Hematopoietic multipotent progenitor cell treated with erythropoietin and hydrocortisone succinate and interleukin-3 and kit ligand, for 8 days (in vitro differentiated cells): ENCODE results near the gene SHPK.
"Not testable (repeated sequence)": the region's sequence is repeated elsewhere in the genome, so short reads cannot be mapped to it uniquely, and the experiment has no call there.

Experiments used
- DNase-seq: peaks from one replicate; pipeline ENCODE4 v3.0.0-alpha.2; 2015

SHPK gene

DNA sequence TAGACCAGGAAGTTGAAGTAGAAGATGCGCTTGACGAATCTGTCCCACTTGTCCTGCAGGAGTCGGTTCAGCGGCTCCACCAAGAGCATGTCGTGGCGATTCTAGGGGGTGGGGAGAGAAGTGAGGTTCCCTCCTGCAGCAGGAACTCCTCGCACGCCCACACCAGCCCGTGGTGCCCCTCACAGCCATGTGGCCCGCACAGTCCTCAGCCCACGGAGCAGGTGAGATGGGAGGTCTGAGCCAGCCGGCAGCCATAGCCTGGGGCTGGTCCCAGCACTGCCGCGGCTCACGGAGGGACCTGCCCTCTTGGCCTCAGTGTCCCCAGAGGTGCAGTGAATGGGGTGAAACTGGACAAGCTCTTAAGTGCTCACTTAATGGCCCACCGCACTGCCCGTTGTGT is 50.2 kb downstream of the SHPK start:
- no peak for DNase-seq

DNA sequence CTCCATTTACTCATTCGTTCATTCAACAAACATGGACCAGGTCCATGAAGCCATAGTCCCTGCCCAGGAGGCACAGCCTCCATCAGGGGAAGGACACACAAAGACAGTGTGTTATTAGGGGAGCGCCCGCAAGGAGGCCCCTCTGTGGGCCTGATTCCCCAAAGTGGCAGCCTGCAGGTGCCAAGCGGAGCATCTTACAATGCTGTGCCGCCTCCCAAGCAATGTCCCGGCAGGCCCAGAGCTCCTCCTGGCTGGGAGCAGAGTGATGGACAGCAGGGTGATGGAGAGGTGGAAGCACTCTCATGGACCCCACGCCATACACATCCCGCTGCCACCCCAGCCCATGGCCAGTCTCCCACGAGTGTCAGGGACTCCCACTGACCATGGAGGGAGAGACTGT is 52.6 kb downstream of the SHPK start:
- DNase-seq, result no peak

DNA sequence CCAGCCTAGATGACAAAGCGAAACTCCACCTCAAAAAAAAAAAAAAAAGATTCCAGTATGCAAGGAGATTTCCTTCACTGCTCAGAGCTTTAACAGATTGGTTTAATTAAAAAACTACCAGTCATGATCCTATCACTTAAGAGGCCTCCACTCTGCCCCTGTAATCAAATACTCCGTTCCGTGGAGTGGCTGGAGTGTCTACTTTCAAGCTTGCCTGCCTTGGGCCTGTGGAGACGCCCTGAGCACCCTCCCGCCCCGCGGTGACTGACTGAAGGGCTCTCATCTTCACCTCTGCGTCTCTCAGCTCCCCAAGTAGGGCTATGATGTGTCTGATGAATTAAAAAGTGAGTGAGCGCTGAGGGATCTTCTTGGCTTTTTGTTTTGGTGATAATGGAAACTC is 53.1 kb downstream of the SHPK start:
- no peak for DNase-seq

DNA sequence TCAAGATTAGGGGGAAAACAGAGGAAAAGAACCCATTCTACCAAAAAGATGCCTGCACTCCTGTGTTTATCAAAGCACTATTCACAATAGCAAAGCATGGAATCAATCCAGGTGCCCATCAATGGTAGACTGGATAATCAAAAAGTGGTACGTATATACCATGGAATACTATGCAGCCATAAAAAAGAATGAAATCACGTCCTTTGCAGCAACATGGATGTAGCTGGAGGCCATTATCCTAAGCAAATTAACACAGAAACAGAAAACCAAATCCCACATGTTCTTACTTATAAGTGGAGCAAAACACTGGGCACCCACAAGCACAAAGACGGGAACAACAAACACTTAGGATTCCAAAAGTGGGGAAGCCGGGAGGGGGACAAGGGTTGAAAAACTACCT is 57.4 kb downstream of the SHPK start:
- DNase-seq, result not testable (repeated sequence)

DNA sequence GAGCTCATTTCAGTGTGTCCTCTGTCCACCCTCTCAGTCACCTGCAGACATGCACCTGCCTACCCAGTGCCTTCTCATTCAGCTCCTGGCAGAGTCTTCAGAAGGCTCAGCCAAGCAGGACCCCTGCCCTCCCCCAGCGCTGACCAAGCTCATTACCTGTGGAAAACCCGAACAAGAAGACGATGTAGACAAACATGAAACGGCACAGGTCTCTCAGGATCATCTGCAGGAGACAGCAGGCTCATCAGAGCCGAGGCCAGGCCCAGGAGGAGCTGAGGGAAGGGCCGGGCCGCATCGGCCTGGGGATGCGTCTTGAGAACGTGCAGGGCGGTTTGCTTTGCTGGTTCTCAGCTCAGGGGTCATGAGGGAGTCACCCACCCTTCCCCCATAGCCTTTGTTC is 59.1 kb downstream of the SHPK start:
- DNase-seq, result no peak

DNA sequence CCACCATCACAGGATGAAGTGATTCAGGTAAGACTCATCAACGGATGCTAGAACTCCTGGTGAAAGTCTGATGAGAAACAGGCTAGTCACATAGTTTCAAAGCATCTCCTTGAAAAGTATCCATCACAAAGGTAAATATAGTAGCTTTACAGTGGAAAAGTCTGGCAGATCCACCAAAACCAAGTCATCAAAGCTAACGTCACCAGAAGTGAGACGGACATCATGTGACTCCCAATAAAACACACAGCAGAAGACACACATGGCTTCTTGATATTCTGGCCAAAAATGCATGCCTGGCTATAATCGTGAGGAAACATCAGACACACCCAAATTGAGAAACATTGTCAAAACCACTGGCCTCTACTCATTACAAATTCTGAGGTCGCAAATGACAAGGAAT is 60.5 kb downstream of the SHPK start:
- DNase-seq, result peak; percentile 24

DNA sequence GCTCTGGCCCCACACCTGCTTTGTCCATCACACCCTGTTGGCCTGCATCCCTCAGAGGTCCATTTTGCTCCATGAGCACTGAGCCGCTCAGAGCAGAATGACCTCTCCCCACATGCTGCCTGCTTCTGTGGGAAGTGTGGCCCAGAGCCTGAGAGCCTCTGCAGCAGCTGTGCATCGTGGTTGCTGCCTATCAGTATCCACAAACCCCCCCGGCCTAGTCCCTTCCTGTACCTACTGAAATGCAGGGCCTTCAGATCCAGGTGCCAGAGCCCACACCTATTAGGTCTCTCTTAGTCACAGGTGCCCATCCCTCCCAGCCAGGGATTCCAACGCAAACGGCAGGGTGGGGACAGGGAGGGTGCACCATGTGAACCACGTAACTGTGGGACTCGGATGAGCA is 61.8 kb downstream of the SHPK start:
- no peak for DNase-seq

DNA sequence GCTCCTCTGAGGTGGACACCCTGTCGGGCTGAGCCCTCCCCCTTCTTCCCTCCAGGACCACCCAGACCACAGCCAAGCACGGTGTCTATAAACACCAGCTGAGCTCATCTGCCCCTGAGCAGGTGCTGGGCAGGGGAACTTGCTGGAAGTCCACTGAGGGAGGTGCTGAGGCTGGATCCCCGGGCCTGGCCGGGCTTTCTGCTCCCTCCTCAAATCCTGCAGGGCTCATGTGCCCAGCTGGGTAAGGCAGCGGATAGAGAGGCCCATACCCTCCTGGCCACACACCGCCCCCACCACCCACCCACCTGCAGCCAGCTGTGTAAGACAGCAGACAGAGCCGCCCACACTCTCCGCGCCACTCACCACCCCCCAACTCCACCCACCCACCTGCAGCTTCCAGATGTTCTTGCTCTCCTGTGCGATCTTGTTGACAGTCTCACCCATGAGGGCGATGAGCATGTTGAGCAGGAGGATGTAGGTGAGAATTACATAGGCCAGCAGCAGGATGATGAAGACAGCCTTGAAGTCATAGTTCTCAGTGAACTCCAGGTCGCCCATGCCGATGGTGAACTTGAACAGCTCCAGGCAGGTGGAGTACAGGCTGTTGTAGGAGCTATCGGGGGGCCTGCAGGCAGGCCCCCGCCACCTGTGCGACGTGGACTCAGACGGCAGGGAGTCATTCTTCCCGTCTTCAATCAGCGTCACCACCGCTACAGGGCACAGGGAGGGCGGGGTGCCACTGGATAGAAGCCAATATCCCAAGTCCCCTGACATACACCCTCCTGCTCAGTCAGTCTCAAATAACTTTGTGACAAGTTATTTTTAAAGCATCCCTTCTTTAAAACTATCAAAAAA is 62.6 kb downstream of the SHPK start:
- DNase-seq, result no peak

DNA sequence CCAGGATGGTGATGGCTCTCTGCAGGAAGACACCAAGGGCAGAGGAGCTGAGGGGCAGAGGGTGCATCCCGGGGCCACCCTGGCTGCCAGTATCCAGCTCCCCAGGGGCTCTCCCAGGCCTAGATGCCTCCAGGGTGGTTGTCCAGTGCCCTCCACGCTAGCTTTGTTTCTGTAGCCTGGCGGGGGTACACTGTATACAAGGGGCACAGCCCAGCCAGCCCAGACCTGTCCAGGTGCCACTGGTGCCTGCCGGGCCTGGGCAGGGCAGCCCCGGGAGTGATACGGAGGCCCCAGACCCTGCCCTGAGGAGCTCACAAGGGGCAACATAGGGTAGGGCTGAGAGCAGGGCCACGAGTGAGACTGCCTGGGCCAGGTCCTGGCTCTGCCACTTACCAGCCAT is 63.8 kb downstream of the SHPK start:
- no peak for DNase-seq

DNA sequence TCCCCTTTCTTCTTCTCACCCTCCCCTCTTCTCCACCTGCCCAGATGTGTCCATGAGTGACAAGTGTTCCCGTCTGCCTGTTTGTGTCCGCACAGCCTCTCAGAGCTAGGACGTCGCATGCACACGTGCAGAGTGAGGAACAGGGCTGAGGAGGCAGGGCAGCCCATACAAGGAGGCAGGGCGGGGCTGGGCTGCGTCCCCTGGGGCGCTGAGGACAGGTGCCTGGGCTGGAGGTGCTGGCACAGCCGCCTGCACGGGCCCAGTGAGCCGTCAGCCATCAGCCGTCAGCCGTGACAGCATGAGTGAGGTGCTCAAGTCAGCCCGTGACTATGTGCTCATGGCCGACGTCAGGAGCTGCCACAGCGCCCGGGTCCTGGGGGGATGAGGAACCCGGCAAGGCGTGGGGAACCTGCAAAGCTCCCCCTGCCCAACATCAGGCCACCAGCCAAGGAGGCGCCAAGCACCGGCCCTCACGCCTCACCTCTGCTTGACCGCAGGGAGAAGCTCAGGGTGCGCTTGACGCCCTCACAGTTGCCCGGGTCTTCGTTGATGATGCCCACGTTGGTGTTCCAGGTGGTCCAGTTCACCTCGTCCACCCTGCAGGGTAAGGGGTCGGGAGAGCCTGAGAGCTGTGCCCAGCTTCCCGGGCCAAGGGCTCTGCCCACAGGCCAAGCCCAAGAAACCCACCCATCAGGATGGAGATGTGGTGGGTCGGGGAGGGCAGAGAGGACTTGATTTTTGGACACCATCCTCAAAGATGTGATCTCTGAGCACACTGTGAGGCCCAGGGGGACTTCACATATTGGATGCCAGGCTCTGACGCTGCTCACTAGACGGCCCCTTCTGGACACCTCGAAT is 64.8 kb downstream of the SHPK start:
- DNase-seq, result no peak

DNA sequence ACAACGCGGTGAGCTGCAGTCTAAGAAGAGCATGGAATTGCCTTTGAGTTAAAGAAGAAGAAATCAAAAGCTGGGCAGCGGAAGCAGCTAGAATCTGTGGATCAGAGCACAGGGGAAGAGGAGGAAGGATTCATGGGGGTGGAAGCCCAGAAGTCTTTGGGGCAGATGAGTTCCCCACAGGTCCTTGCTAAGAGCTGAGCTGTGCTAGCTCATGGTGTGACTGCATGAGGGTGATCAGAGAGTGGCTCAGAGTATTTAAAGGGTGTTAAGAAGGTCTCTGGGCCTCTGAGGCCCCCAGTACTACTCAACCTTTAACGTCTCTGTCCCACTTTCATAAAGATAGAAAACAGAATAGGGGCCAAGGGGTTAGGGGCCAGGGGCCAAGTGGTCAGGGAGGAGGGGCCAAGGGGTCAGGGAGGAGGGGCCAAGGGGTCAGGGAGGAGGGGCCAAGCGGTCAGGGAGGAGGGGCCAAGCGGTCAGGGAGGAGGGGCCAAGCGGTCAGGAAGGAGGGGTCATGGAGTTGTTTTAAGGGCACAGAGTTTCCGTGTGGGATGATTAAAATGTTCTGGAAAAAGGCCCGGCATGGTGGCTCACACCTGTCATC is 66.4 kb downstream of the SHPK start:
- DNase-seq, result no peak

DNA sequence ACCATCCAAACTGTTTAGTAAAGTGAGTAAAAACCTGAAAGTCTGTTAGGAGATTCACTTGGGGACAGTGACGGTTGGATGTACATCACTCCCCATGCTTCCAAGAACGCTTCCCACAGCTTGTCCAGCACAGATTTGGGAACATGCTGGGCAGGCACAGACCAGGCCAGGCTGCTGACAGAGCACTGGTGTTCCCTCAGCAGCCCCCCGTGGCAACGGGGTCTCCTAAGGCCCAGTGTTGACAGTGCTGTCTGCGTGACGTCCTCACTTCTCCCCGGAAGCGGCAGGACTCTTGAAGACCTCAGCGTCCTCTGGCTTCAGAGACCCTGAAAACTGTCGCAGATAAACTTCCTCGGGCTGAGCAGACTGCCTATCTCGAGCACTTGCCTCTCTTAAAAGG is 69.5 kb downstream of the SHPK start:
- no peak for DNase-seq

DNA sequence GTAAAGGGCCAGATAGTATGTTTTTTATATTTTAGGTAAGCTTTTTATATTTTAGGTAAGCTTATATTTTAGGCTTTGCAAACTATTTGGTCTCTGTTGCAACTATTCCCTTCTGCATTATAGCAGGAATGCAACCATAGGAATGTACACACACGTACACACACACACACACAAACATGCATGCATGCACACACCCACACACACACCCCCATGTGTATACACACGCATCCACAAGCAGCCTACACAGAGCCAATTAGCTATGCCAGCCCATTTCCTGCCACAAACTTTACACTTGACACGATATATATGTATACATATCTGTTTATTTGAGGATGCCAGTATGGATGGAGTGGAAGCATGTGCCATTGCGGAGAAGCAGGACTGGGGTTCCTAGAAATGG is 70.9 kb downstream of the SHPK start:
- no peak for DNase-seq

DNA sequence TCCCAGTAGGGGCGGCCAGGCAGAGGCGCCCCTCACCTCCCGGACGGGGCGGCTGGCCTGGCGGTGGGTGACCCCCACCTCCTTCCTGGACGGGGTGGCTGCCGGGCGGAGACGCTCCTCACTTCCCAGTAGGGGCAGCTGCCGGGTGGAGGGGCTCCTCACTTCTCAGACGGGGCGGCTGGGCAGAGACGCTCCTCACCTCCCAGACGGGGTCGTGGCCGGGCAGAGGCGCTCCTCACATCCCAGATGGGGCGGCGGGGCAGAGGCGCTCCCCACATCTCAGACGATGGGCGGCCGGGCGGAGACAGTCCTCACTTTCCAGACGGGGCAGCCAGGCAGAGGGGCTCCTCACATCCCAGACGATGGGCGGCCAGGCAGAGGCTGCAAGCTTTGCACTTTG is 71.8 kb downstream of the SHPK start:
- DNase-seq, result not testable (repeated sequence)

DNA sequence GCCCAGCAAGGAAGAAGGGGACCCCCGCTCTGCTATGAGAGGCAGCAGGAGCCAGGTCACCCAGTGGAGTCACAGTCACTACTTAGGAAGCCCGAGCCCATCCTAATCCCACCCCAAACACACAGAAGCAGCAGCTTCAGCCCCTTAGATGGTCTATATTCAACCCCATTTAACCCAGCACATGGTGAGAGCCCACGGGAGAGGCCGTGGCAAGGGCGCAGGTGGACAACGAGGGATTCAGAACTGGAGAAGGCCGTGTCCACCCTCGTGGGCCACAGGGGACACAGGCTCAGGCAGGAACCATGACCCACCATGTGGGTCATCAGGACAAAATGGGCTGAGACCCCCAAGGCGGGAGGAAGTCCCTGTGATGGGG is 76.8 kb downstream of the SHPK start:
- no peak for DNase-seq

DNA sequence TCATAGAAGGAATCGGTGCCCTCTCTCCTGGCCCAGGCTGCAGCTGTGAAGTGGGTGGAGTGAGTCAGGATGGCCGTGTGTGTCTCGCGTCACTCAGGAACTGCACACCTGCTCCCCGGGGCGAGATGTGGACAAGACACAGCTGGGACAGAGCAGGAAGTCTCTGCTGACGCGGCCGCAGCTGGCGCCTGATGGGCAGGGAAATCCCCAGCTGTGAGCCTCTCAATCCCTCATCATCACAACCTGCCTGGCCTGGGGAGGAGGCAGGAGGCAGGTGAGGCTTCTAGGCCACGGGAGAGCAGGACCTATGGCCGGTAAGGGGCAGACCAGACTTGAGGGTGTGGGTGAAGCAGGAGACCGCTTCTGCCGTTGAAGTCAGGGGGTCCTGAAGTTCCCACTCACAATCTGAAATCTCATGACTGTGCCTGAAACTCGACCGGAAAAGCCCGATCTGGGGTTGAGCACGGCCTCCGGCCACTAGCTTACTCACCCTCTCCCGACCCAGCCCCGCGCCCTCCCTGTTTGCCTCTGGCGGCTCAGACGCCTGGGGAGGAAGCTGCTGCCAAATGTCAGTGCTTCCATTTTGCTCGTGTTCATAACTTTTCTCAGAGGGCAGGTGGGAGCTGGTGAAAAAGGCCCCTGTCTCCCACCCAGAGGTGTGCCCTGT is 77.3 kb downstream of the SHPK start:
- DNase-seq, result no peak
